Activated CD8-positive, alpha-beta memory T cell treated with anti-CD3 and anti-CD28 coated beads for 4 hours (primary cell): ENCODE data around the gene DAND5.
A peak's percentile ranks its signal among the peaks of the same experiment; 100 is the strongest.

Source experiments
- DNase-seq, 2 donors: peaks; one replicate each; pipeline ENCODE4 v3.0.0-alpha.2; 2020; ENCODE audit warnings: low read depth in 2 of 2

DAND5 gene

DNA sequence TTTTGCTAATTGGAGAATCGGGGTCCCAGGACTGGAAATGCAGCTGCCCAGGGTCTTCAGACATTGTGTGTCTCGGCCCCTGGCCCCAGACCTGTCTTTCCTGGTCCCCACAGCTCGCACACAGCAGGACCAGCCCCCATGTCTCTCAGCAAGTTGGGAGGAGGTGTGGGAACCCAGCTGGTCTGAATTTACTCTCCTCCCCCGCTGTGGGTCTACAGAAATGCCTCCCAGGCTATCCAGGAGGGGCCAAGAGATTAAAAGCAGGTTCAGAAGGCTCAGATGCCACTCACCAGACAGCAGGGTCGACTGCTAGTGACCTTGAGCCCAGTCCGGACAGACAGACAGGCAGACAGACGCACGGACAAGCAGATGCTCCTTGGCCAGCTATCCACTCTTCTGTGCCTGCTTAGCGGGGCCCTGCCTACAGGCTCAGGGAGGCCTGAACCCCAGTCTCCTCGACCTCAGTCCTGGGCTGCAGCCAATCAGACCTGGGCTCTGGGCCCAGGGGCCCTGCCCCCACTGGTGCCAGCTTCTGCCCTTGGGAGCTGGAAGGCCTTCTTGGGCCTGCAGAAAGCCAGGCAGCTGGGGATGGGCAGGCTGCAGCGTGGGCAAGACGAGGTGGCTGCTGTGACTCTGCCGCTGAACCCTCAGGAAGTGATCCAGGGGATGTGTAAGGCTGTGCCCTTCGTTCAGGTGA, at the start of gene DAND5:
TSS of gene DAND5 (plus strand) at position 285 of the 697 bp plus-strand sequence. CDS start at position 370, 85 bp downstream.
- no peak for DNase-seq

- DNase-seq = no peak
Measured at GRCh38 chr19:12921047-12921446, 48.3 kb upstream of the DAND5 start.

DNA sequence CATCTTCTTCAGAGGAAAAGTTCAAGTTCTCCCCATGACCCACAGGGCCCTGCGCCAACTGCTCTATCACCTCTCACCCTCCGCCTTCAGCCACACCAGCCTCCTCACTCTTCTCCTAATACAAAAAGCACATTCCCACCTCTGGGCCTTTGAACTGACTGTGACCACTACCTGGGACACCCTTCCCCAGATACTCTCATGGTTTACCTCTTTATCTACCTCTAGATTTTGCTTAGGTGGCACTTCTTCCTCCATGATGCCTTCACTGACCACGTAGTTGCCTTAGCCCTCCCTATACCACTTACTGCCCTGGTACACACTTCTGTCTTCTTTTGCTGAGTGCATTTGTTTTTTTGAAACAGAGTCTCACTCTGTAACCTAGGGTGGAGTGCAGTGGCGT, 46.4 kb upstream of the DAND5 start:
- DNase-seq = no peak

GRCh38 chr19:12924621-12925310, 44.6 kb upstream of the DAND5 start:
- DNase-seq = no peak

GRCh38 chr19:12930002-12930645, 39.3 kb upstream of the DAND5 start:
- no peak for DNase-seq

GRCh38 chr19:12932392-12933286, 36.7 kb upstream of the DAND5 start:
- DNase-seq = no peak

DNA sequence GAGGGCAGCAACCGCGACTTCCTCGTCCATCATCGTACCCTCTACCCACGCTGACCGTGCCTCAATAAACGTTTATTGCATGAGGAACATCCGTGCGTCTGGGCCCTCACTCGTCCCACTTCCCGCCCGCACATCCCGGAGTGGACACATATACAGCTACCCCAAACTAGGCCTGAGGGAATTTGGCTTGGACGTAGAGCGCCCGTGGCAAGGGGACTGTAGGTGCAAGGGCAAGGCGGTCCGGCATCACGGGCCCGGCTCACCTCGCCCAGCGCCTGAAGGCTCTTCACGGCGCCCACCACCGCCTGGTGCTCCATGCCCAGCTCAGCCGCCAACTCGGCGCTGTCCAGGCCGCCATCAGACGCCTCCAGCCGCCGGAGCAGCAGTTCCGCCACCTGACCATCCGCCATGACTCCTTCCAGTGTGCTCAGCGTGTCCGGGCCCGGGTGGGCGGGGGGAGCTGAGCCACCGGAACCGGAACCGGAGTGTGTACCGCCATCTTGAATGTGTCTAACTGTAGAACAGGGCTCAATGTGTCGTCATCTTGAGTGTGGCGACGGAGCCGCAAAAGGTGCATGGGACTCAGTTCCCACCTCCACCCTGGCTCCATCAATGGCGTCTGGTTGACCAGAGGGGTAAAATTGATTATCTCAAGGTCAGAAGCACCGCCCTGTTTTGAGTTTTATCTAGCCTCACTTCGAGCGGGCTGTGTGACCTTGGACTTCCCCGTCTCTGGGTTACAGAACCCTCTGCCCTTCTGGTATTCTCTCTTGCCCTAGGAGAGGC, 35.9 kb upstream of the DAND5 start, which contains the start of gene FARSA:
TSS of gene FARSA (minus strand) at position 425 of the 786 bp plus-strand sequence. CDS start at position 410, 15 bp downstream.
- DNase-seq = peak; percentile 82 to 85

DNA sequence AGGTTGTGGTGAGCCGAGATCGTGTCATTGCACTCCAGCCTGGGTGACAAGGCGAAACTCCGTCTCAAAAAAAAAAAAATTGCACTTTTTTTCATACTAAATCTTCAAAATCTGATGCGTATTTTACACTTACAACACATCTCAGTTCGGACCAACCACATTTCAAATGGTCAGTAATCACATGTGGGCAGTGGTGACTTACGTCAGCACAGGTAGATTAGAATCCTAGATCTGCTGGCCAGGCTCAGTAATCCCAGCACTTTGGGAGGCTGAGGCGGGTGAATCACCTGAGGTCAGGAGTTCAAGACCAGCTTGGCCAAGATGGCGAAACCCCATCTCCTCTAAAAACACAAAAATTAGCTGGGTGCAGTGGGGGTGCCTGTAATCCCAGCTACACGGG, 34.3 kb upstream of the DAND5 start:
- DNase-seq = no peak

DNA sequence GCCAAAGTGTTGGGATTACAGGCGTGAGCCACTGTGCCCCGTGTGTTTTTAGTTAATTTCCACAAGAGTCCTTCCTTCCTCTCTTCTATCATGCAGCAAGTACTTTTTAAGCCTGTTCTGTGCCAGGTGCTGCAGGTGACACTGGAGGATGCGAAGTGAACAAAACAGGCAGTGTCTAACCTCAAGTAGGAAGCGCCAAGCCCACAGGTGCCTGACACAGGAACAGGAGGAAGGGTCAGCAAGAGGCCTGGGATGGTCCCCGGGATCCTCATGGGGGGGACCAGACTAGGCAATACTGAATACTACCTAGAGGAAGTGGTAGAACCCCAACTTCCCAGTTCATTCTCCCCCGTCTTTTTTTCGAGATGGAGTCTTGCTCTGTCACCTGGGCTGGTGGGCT, 32.8 kb upstream of the DAND5 start:
- no peak for DNase-seq

DNA sequence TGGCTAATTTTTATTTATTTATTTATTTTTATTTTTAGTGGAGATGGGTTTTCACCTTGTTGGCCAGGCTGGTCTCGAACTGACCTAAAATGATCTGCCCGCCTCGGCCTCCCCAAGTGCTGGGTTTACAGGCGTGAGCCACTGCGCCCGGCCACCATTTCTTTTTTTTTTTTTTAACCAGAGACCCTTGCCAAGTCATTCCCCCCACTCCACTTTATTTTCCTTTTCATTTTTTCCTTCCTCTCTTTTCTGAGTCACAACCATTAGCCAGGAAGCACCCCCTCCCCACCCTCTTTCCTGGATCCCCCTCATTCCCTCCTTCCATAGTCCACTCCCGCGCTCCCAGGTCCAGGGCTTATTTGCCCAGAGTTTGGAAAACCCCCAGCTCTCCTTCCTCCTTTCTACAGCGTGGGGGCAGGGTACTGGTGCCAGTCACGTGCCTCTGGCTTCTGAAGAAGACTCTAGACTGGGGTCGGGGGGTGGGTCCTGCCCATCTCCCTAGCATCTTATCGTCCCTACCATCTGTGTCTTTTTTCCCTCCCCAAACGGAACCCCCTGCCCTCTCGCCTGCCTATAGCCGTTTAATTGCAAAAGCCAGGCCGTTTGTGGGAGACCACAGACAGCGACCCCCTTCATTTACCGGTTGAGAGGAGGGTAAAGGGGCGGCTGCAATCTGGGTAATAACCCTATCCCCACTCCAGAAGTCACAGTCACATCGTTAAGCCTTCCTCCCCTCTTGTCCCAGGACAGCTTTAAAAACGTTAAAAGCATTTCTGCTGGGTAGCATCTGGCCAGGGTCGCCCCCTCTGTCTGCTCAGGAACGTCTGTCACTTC, 32.1 kb upstream of the DAND5 start:
- no peak for DNase-seq

DNA sequence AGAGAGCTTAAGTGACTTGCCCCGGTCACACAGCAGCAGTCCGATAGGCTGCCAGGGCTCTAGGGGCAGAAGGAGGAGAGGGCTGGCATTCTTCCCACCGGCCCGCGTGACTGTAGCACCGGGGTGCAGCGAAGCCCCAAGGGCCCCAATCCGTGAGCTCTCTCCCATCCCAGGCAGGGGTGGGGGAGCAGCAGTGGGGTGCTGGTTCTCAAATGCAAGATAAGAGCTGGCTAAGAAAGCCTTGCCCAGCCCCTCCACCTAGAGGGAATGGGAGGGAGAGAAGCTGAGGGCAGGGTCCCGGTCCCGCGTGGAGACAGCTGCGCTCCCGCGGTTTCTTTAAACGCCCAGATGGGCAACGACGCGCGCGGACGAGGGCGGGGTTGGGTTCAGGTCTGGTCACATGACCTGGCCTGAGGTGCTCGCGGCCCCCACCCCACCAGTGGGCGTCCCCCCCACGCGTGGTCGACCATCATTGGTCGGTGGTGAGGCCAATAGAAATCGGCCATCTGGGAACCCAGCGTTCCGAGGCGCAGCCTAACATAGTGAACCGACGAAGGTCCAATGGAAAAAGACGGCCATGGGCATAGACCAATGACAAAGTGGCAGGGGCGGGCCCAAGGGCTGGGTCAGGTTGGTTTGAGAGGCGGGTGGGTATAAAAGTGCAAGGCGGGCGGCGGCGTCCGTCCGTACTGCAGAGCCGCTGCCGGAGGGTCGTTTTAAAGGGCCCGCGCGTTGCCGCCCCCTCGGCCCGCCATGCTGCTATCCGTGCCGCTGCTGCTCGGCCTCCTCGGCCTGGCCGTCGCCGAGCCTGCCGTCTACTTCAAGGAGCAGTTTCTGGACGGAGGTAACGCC, 31.2 kb upstream of the DAND5 start, which contains the start of gene CALR:
TSS of gene CALR (plus strand) at position 683 of the 852 bp plus-strand sequence. CDS start at position 754, 71 bp downstream.
- DNase-seq = peak; percentile 98 to 99

DNA sequence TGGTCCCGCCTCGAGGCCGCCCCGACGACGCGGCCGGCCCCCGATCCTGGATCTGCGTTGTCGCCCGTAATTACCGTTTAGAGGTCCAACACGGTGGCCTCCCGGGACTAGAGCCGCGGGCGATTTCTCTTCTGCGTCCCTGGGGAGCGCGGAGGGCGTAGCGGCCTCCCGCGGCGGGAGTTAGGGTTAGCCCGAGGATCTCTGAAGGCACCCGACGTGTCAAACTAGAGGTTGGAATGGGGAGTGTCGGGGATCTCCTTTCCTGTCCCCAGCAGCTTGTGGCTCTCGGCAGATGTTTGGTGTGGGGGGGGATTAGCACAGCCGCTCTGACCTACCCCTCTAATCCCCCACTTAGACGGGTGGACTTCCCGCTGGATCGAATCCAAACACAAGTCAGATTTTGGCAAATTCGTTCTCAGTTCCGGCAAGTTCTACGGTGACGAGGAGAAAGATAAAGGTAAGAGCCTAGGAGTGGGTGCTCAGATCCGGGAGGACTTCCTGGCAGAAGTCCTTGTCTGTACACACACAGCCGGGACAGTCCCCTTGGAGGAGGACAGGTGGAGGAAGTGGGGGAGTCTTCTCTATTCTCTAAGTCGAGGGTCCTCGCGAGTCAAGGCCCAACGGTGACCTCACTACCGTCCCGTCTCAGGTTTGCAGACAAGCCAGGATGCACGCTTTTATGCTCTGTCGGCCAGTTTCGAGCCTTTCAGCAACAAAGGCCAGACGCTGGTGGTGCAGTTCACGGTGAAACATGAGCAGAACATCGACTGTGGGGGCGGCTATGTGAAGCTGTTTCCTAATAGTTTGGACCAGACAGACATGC, 30.4 kb upstream of the DAND5 start:
- no peak for DNase-seq

DNA sequence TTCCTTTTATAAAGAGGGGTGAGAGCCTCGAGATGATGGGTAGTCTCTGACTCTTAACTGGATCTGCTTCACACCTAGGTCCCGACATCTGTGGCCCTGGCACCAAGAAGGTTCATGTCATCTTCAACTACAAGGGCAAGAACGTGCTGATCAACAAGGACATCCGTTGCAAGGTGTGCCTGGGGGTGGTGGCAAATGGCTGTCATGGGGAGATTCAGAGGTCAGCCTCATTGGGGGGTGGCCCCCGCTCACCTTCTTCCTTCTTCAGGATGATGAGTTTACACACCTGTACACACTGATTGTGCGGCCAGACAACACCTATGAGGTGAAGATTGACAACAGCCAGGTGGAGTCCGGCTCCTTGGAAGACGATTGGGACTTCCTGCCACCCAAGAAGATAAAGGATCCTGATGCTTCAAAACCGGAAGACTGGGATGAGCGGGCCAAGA, 29.4 kb upstream of the DAND5 start:
- no peak for DNase-seq

GRCh38 chr19:12940897-12941296, 28.5 kb upstream of the DAND5 start:
- DNase-seq = no peak

DNA sequence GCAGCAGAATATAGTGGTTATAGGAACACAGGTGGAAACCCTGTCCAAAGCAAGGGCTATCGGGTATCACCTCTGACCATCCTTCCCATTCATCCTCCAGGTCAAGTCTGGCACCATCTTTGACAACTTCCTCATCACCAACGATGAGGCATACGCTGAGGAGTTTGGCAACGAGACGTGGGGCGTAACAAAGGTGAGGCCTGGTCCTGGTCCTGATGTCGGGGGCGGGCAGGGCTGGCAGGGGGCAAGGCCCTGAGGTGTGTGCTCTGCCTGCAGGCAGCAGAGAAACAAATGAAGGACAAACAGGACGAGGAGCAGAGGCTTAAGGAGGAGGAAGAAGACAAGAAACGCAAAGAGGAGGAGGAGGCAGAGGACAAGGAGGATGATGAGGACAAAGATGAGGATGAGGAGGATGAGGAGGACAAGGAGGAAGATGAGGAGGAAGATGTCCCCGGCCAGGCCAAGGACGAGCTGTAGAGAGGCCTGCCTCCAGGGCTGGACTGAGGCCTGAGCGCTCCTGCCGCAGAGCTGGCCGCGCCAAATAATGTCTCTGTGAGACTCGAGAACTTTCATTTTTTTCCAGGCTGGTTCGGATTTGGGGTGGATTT, 25.8 kb upstream of the DAND5 start:
- no peak for DNase-seq

GRCh38 chr19:12944104-12944674, 25.2 kb upstream of the DAND5 start:
- DNase-seq = no peak

DNA sequence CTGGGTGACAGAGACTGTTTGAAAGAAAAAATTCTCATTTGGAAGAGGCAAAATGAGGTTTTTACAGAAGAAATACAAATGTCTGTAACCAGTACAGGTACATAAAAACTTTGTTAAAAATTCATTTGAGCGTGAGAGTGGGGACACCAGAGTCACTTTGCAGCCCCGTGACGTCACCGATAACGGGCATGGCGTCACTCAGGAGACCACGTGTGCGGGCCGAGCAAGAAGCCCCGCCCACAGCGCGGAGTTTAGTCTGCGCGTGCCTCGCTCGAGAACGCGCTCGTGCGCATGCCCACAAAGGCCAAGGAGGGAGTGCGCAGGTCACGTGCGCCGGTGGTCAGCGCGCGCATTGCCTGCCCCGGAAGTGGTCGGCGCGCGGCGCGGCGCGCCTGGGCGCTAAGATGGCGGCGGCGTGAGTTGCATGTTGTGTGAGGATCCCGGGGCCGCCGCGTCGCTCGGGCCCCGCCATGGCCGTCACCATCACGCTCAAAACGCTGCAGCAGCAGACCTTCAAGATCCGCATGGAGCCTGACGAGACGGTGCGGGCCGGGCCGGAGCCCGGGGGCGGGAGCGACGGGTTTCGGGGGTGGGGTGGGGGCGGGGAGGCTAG, 23.8 kb upstream of the DAND5 start, which contains the start of gene RAD23A:
TSS of gene RAD23A (plus strand) at position 384 of the 613 bp plus-strand sequence. CDS start at position 471, 87 bp downstream.
- DNase-seq = peak; percentile 96 to 97
